NK-92 (cell line): ENCODE measurements around the gene SH2D3A.
A peak's percentile ranks its signal among the peaks of the same experiment; 100 is the strongest.

Source experiments
- DNase-seq: peaks from one replicate; lab custom pipeline; 2025; ENCODE audit not compliant: unreplicated experiment; lab: John Stamatoyannopoulos, UW

SH2D3A gene

GRCh38 chr19:6738787-6739389, 28.3 kb downstream of the SH2D3A start:
- DNase-seq = no peak

- DNase-seq = no peak
These were observed 29.1 kb downstream of the SH2D3A start for GRCh38 chr19:6737873-6738786.

- peak; percentile 92 for DNase-seq
These were observed 29.9 kb downstream of the SH2D3A start, which contains the start of gene GPR108 for GRCh38 chr19:6737284-6737872. TSS of gene GPR108 (minus strand) at chr19:6737580. CDS start at chr19:6737576, 4 bp downstream.

GRCh38 chr19:6736917-6737283, 30.3 kb downstream of the SH2D3A start:
- DNase-seq = no peak

GRCh38 chr19:6736169-6736916, 30.9 kb downstream of the SH2D3A start:
- no peak for DNase-seq

- no peak for DNase-seq
These were observed 31.9 kb downstream of the SH2D3A start for GRCh38 chr19:6735181-6735911.

GRCh38 chr19:6734096-6734696, 33.0 kb downstream of the SH2D3A start:
- no peak for DNase-seq

GRCh38 chr19:6733338-6734095, 33.7 kb downstream of the SH2D3A start:
- DNase-seq = no peak

- DNase-seq = no peak
These were observed 34.4 kb downstream of the SH2D3A start for GRCh38 chr19:6732803-6733337.

- DNase-seq = no peak
These were observed 35.4 kb downstream of the SH2D3A start for GRCh38 chr19:6731822-6732221.

- DNase-seq = no peak
These were observed 36.1 kb downstream of the SH2D3A start for GRCh38 chr19:6730941-6731670.

GRCh38 chr19:6730153-6730804, 37.0 kb downstream of the SH2D3A start:
- DNase-seq = no peak

GRCh38 chr19:6729573-6730152, 37.6 kb downstream of the SH2D3A start:
- no peak for DNase-seq

- no peak for DNase-seq
These were observed 38.9 kb downstream of the SH2D3A start for GRCh38 chr19:6728346-6728745.

- DNase-seq = no peak
These were observed 41.6 kb downstream of the SH2D3A start for GRCh38 chr19:6725513-6726231.

GRCh38 chr19:6724631-6725492, 42.4 kb downstream of the SH2D3A start:
- DNase-seq = no peak
